Measurements from ENCODE around the gene PRAMEF18. TPM values are rescaled to one million over a fixed set of nuclear protein-coding genes. Genes with fewer than 3 reads are reported as not detected.
"Not testable (repeated sequence)": the region's sequence is repeated elsewhere in the genome, so short reads cannot be mapped to it uniquely, and the experiment has no call there.

PRAMEF18 gene
- total and polyA plus RNA-seq, 2 experiments from 2014 or later = not detected

DNA sequence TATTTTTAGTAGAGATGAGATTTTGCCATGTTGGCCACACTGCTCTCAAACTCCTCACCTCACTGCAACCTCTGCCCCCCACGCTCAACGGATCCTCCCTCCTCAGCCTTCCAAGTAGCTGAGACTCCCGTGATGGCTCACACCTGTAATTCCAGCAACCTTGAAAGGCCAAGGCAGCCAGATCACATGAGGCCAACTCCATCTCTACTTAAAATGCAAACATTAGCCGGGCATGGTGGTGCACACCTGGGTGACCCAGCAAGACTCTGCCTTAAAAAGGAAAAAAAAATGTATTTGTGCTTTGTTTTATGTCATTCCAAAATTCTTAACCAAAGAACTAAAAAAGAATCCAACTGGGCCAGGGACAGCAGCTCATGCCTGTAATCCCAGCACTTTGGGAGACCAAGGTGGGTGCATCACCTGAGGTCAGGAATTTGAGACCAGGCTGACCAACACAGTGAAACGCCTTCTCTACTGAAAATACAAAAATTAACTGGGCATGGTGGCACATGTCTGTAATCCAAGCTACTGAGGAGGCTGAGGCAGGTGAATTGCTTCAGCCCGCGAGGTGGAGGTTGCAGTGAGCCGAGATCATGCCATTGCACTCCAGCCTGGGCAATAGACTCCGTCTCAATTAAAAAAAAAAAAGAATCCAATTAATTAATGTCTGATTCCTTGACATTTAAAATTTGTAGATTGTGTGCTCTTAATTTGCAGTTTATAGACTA lies 17.7 kb upstream of the PRAMEF18 start:
- H3K4me3 ChIP-seq; H3K4me2 ChIP-seq; H3K4me3 Mint-ChIP-seq; H3K27me3 ChIP-seq (ENCODE audit: insufficient read depth); H4K20me1 ChIP-seq (replicated peaks; ENCODE audit: insufficient read depth); DNase-seq (ENCODE audit: low spot score); ATAC-seq; H3F3A ChIP-seq (replicated peaks; ENCODE audit: low read depth); H3K27ac ChIP-seq (ENCODE audit: low read depth); H3K9me2 ChIP-seq (ENCODE audit: insufficient read depth); H3K27ac Mint-ChIP-seq; H3K4me1 Mint-ChIP-seq; H3K4me1 ChIP-seq (ENCODE audit: insufficient read depth); H3K79me2 ChIP-seq (replicated peaks; ENCODE audit: insufficient read depth); H2AFZ ChIP-seq: not testable (repeated sequence)
- Mint-ChIP-seq H3K36me3 (ENCODE audit: low read depth) (peaks cover 43% of the 10 kb centered on the region), H3K27me3 (ENCODE audit: insufficient read depth, low read depth, poor library complexity) (peaks cover 14% of the 10 kb centered on the region), H3K9me3 (peaks cover 85% of the 10 kb centered on the region)
- peaks cover 11% of the 10 kb centered on the region; the same call in 1 of the 2 replicates for H3K36me3 ChIP-seq (ENCODE audit: insufficient read depth)

DNA sequence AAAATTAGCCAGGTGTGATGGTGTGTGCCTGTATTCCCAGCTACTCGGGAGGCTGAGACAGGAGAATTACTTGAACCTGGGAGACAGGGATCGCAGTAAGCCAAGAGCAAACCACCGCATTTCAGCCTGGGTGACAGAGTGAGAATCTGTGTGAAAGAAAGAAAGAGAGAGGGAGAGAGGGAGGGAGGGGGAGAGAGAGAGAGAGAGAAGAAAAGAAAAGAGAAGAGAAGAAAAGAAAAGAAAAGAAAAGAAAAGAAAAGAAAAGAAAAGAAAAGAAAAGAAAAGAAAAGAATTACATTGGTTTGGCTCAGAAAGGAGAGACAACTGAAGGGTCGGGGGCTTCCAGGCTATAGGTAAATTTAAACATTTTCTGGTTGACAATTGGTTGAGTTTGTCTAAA lies 13.7 kb upstream of the PRAMEF18 start:
- H3K27ac ChIP-seq (ENCODE audit: low read depth); H3K4me3 Mint-ChIP-seq; H3K4me2 ChIP-seq; H3F3A ChIP-seq (replicated peaks; ENCODE audit: low read depth); H3K9me2 ChIP-seq (ENCODE audit: insufficient read depth); H3K27me3 ChIP-seq (ENCODE audit: insufficient read depth); ATAC-seq; H4K20me1 ChIP-seq (replicated peaks; ENCODE audit: insufficient read depth); H3K4me3 ChIP-seq; H3K4me1 ChIP-seq (ENCODE audit: insufficient read depth); H3K4me1 Mint-ChIP-seq; H2AFZ ChIP-seq; H3K79me2 ChIP-seq (replicated peaks; ENCODE audit: insufficient read depth); H3K27ac Mint-ChIP-seq: not testable (repeated sequence)
- peak; percentile 1 for DNase-seq (ENCODE audit: low spot score)
- peaks cover 19% of the 10 kb centered on the region for H3K27me3 Mint-ChIP-seq (ENCODE audit: insufficient read depth, low read depth, poor library complexity)
- H3K36me3 ChIP-seq (ENCODE audit: insufficient read depth) = peaks cover 16% of the 10 kb centered on the region; the same call in 1 of the 2 replicates
- H3K36me3 Mint-ChIP-seq (ENCODE audit: low read depth) = peaks cover 36% of the 10 kb centered on the region
- peaks cover 97% of the 10 kb centered on the region for H3K9me3 Mint-ChIP-seq

DNA sequence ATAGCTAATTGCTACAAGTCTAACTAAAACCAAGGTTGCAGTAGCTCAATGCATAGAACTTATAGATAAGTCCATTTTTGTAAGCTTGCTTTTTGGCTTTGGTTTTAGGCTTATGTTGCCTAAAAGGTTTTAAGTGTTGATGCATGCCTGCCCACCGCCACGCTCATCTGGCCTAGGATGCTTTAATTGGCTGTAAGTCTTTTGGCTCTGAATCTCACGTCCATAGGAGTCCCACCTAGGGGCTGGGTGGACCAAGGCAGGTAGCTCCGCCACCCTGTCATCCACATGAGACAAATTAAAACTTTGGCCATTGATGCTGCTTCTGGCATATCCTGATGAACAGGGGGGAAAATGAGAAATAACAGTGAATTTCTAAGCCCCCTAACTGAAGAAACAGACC lies 11.6 kb upstream of the PRAMEF18 start:
- not testable (repeated sequence) for H3K4me1 Mint-ChIP-seq; H3K4me1 ChIP-seq (ENCODE audit: insufficient read depth); H3K9me2 ChIP-seq (ENCODE audit: insufficient read depth); H3K27ac ChIP-seq (ENCODE audit: low read depth); H3K4me3 Mint-ChIP-seq; H3K4me2 ChIP-seq; H4K20me1 ChIP-seq (replicated peaks; ENCODE audit: insufficient read depth); H2AFZ ChIP-seq; H3F3A ChIP-seq (replicated peaks; ENCODE audit: low read depth); H3K4me3 ChIP-seq; H3K27me3 ChIP-seq (ENCODE audit: insufficient read depth); DNase-seq (ENCODE audit: low spot score); ATAC-seq; H3K79me2 ChIP-seq (replicated peaks; ENCODE audit: insufficient read depth); H3K27ac Mint-ChIP-seq
- peaks cover 98% of the 10 kb centered on the region for H3K9me3 Mint-ChIP-seq
- H3K27me3 Mint-ChIP-seq (ENCODE audit: insufficient read depth, low read depth, poor library complexity) = peaks cover 13% of the 10 kb centered on the region
- H3K36me3 ChIP-seq (ENCODE audit: insufficient read depth) = peaks cover 20% of the 10 kb centered on the region
- peaks cover 50% of the 10 kb centered on the region; the same call in 2 of the 3 replicates for H3K36me3 Mint-ChIP-seq (ENCODE audit: low read depth)

DNA sequence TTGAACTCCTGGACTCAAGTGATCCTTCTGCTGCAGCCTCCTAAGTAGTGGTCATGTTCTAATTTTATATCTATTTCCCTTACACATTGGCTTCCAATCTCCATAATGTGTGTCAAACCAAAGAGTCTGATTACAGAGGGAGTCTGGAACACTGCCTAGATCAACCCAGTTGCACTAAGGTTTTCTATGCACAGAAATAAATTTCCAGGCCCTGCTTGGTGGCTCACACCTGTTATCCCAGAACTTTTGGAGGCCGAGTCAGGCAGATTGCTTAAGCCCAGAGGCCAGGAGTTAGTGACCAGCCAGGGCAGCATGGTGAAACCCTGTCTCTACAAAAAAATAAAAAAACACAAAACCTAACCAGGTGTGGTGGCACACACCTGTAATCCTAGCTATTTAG lies 8.1 kb upstream of the PRAMEF18 start:
- H3K4me3 Mint-ChIP-seq; DNase-seq (ENCODE audit: low spot score); H3F3A ChIP-seq (replicated peaks; ENCODE audit: low read depth); H3K27me3 ChIP-seq (ENCODE audit: insufficient read depth); H3K4me2 ChIP-seq; ATAC-seq; H3K4me1 ChIP-seq (ENCODE audit: insufficient read depth); H3K4me1 Mint-ChIP-seq; H2AFZ ChIP-seq; H3K79me2 ChIP-seq (replicated peaks; ENCODE audit: insufficient read depth); H3K27ac Mint-ChIP-seq; H4K20me1 ChIP-seq (replicated peaks; ENCODE audit: insufficient read depth); H3K27ac ChIP-seq (ENCODE audit: low read depth); H3K27me3 Mint-ChIP-seq (ENCODE audit: insufficient read depth, low read depth, poor library complexity); H3K9me2 ChIP-seq (ENCODE audit: insufficient read depth): not testable (repeated sequence)
- H3K36me3 Mint-ChIP-seq (ENCODE audit: low read depth) = peaks cover 53% of the 10 kb centered on the region
- peak overlapping the region; percentile 20; the same call in 1 of the 2 replicates for H3K4me3 ChIP-seq
- H3K9me3 Mint-ChIP-seq = peaks cover 98% of the 10 kb centered on the region
- H3K36me3 ChIP-seq (ENCODE audit: insufficient read depth) = peaks cover 18% of the 10 kb centered on the region

DNA sequence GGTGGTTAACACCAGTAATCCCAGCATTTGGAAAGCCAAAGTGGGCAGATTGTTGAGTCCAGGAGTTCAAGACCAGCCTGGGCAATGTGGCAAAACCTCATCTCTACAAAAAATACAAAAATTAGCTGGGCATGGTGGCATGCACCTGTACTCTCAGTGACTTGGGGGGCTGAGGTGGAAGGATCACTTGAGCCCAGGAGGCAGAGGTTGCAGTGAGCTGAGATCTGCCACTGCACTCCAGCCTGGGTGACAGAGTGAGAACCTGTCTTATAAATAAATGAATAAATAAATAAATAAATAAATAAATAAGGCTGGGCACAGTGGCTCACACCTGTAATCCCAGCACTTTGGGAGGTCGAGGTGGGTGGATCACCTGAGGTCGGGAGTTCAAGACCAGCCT lies 6.1 kb upstream of the PRAMEF18 start:
- Histone ChIP-seq H3K4me3 (0 out of 2 replicates have a peak overlapping the region, but pooled peaks have one; percentile 6), H3K36me3 (ENCODE audit: insufficient read depth) (peaks cover 11% of the 10 kb centered on the region)
- not testable (repeated sequence) for H3K4me2 ChIP-seq; H2AFZ ChIP-seq; H3K27ac ChIP-seq (ENCODE audit: low read depth); H3K27ac Mint-ChIP-seq; H4K20me1 ChIP-seq (replicated peaks; ENCODE audit: insufficient read depth); H3F3A ChIP-seq (replicated peaks; ENCODE audit: low read depth); H3K27me3 Mint-ChIP-seq (ENCODE audit: insufficient read depth, low read depth, poor library complexity); H3K79me2 ChIP-seq (replicated peaks; ENCODE audit: insufficient read depth); DNase-seq (ENCODE audit: low spot score); H3K9me2 ChIP-seq (ENCODE audit: insufficient read depth); H3K4me1 Mint-ChIP-seq; H3K27me3 ChIP-seq (ENCODE audit: insufficient read depth); ATAC-seq; H3K4me3 Mint-ChIP-seq; H3K4me1 ChIP-seq (ENCODE audit: insufficient read depth)
- Mint-ChIP-seq H3K36me3 (ENCODE audit: low read depth) (peaks cover 55% of the 10 kb centered on the region), H3K9me3 (peaks cover 98% of the 10 kb centered on the region)

DNA sequence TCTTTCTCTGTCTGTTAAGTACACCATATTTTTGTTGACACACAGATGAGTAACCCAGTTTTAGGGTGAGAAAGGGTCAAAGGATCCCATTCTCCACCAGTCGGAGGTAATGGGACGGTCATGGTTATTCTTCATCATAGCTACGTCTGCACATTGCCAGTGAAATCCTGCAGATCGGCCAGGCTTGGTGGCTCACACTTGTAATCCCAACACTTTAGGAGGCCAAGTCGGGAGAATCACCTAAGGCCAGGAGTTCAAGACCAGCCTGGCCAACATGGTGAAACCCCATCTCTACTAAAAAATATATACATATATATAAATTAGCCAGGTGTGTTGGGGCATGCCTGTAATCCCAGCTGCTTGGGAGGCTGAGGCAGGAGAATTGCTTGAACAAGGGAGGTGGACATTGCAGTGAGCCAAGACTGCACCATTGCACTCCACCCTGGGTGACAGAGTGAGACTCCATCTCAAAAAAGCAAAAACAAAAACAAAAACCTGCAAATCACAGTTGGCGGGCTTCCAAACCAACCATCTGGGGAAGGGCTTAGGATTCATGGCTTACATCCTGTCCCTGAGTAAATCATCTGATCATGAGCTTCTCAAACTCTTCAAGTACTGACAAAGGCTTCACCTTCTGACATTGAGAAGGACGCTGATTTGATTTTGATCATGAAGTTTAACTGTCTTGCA lies 5.3 kb upstream of the PRAMEF18 start:
- Mint-ChIP-seq H3K36me3 (ENCODE audit: low read depth) (peaks cover 55% of the 10 kb centered on the region), H3K9me3 (peaks cover 97% of the 10 kb centered on the region)
- not testable (repeated sequence) for H3K27ac ChIP-seq (ENCODE audit: low read depth); H3K27ac Mint-ChIP-seq; H4K20me1 ChIP-seq (replicated peaks; ENCODE audit: insufficient read depth); H3K79me2 ChIP-seq (replicated peaks; ENCODE audit: insufficient read depth); H3F3A ChIP-seq (replicated peaks; ENCODE audit: low read depth); H2AFZ ChIP-seq; H3K4me2 ChIP-seq; ATAC-seq; H3K27me3 ChIP-seq (ENCODE audit: insufficient read depth); DNase-seq (ENCODE audit: low spot score); H3K4me1 ChIP-seq (ENCODE audit: insufficient read depth); H3K4me1 Mint-ChIP-seq; H3K4me3 Mint-ChIP-seq; H3K9me2 ChIP-seq (ENCODE audit: insufficient read depth); H3K27me3 Mint-ChIP-seq (ENCODE audit: insufficient read depth, low read depth, poor library complexity)
- 0 out of 2 replicates have a peak overlapping the region, but pooled peaks have one; percentile 6 for H3K4me3 ChIP-seq
- peaks cover 13% of the 10 kb centered on the region for H3K36me3 ChIP-seq (ENCODE audit: insufficient read depth)

All from GM23338 (cell line).